A549 (cell line): ENCODE data around the gene LATS2. TPM values are rescaled to one million over a fixed set of nuclear protein-coding genes. Genes with fewer than 3 reads are reported as not detected.
A peak's percentile ranks its signal among the peaks of the same experiment; 100 is the strongest.

ENCODE experiments used
- ATAC-seq, 2 experiments: fragments of 200-7000 bp in 1 of 2; fragments of >200 bp in 1 of 2; cut with Nextera tagmentation in 1 of 2; cut with Tn5 transposase in 1 of 2; 3 replicates each; pipeline versions ENCODE4 v1.8.0 to v1.9.1; 2018 to 2020; ENCODE audit warnings: mild to moderate bottlenecking in 1 of 2, moderate library complexity in 1 of 2
- CTCF ChIA-PET: fragments of 300-600 bp; sonication (Branson Sonifier 250); formaldehyde crosslinking; extraction: SDS; loops from one replicate; lab custom pipeline; 2021; ENCODE audit warnings: antibody characterized with exemption, inconsistent platforms; lab: Yijun Ruan, JAX
- POLR2A ChIA-PET: fragments of 350-600 bp; formaldehyde crosslinking; extraction: SDS; loops from one replicate; lab custom pipeline; 2021; ENCODE audit warnings: antibody characterized with exemption, inconsistent platforms; lab: Yijun Ruan, JAX
- DNase-seq, 2 experiments: peaks; one replicate each; pipeline versions ENCODE4 v3.0.0 to v3.0.0-alpha.2; 2011 to 2016; ENCODE audit warnings: low read depth in 1 of 2, low spot score in 1 of 2
- FAIRE-seq: peaks from 2 replicates; lab custom pipeline; 2011; peaks lifted over from hg19 to GRCh38; lab: Jason Lieb, UNC
- H3K27ac ChIP-seq, 2 experiments: fragments of >200 bp; sonication (Bioruptor Twin); formaldehyde crosslinking; 3 replicates each; pipeline ENCODE4 v1.5.1; 2016 to 2017
- H3K4me1 ChIP-seq: fragments of >200 bp; sonication (Bioruptor Twin); formaldehyde crosslinking; 3 replicates; pipeline ENCODE4 v1.6.1; 2016
- H3K4me2 ChIP-seq: fragments of >200 bp; sonication (Bioruptor Twin); formaldehyde crosslinking; 3 replicates; pipeline ENCODE4 v1.6.1; 2016
- H3K4me3 ChIP-seq: fragments of >200 bp; sonication (Bioruptor Twin); formaldehyde crosslinking; 3 replicates; pipeline ENCODE4 v1.5.1; 2016
- H3K9me3 ChIP-seq: fragments of >200 bp; sonication (Bioruptor Twin); formaldehyde crosslinking; 3 replicates; pipeline ENCODE4 v1.6.1; 2016
- BHLHE40 ChIP-seq: IDR thresholded peaks from 2 replicates; pipeline ENCODE4 v1.6.1; 2012; ENCODE audit warnings: low read depth, low read length, inconsistent platforms
- CHD4 ChIP-seq: fragments of 200-600 bp; sonication (generic); IDR thresholded peaks from 2 replicates; pipeline ENCODE4 v1.6.1; 2016; ENCODE audit warnings: antibody characterized with exemption, mild to moderate bottlenecking, borderline replicate concordance
- EHF ChIP-seq: fragments of 250-450 bp; sonication (Bioruptor Pico); IDR thresholded peaks from 2 replicates; pipeline ENCODE4 v1.5.0; 2020; ENCODE audit warnings: mild to moderate bottlenecking
- EHMT2 ChIP-seq: fragments of 200-600 bp; sonication (generic); IDR thresholded peaks from 2 replicates; pipeline ENCODE4 v1.6.1; 2016; ENCODE audit warnings: antibody characterized with exemption, low read depth, mild to moderate bottlenecking, moderate library complexity
- EP300 ChIP-seq, 2 experiments: fragments of >200 bp; sonication (Bioruptor Twin); formaldehyde crosslinking; IDR thresholded peaks; 2 replicates in 1 of 2; 3 replicates in 1 of 2; pipeline ENCODE4 v1.6.1; 2016 to 2017
- GATA3 ChIP-seq: IDR thresholded peaks from 2 replicates; pipeline ENCODE4 v1.6.1; 2012; ENCODE audit warnings: borderline replicate concordance
- HEYL ChIP-seq: fragments of 250-450 bp; sonication (Bioruptor Pico); IDR thresholded peaks from 2 replicates; pipeline ENCODE4 v1.8.0; 2021; ENCODE audit warnings: mild to moderate bottlenecking, moderate library complexity
- HOXB13 ChIP-seq: fragments of 250-450 bp; sonication (Bioruptor Pico); IDR thresholded peaks from 2 replicates; pipeline ENCODE4 v1.5.0; 2020; ENCODE audit warnings: low read depth, mild to moderate bottlenecking, moderate library complexity
- HOXB5 ChIP-seq: fragments of 250-450 bp; sonication (Bioruptor Pico); IDR thresholded peaks from 2 replicates; pipeline ENCODE4 v1.5.0; 2020; ENCODE audit warnings: mild to moderate bottlenecking, moderate library complexity
- JUN ChIP-seq, 2 experiments: fragments of >200 bp; sonication (Bioruptor Twin); formaldehyde crosslinking; IDR thresholded peaks; 2 replicates in 1 of 2; 3 replicates in 1 of 2; pipeline ENCODE4 v1.6.1; 2016 to 2017
- KDM1A ChIP-seq: fragments of 200-600 bp; sonication (generic); IDR thresholded peaks from 2 replicates; pipeline ENCODE4 v1.6.1; 2016; ENCODE audit warnings: low read depth, mild to moderate bottlenecking
- MAZ ChIP-seq: fragments of 150-350 bp; IDR thresholded peaks from 2 replicates; pipeline ENCODE4 v1.6.1; 2014; ENCODE audit warnings: antibody characterized with exemption, low read depth, low read length, borderline replicate concordance
- MYC ChIP-seq: IDR thresholded peaks from 2 replicates; pipeline ENCODE4 v1.6.1; 2012; ENCODE audit warnings: mild to moderate bottlenecking, inconsistent platforms, low read length, improper control_type of control experiment, borderline replicate concordance
- RAD21 ChIP-seq, 2 experiments: fragments of >200 bp in 1 of 2; sonication (Bioruptor Twin) in 1 of 2; formaldehyde crosslinking in 1 of 2; IDR thresholded peaks in 1 of 2; conservative IDR thresholded peaks in 1 of 2; 2 replicates in 1 of 2; 3 replicates in 1 of 2; pipeline ENCODE4 v1.6.1; 2012 to 2018; ENCODE audit warnings: inconsistent platforms in 1 of 2
- RARB ChIP-seq: fragments of 250-450 bp; sonication (Bioruptor Pico); IDR thresholded peaks from 2 replicates; pipeline ENCODE4 v1.8.0; 2021; ENCODE audit warnings: mild to moderate bottlenecking, moderate library complexity
- RFX5 ChIP-seq: fragments of 450-650 bp; IDR thresholded peaks from 2 replicates; pipeline ENCODE4 v1.7.1; 2014; ENCODE audit warnings: antibody characterized with exemption, mild to moderate bottlenecking, moderate library complexity
- TFCP2L1 ChIP-seq: fragments of 250-450 bp; sonication (Bioruptor Pico); IDR thresholded peaks from 2 replicates; pipeline ENCODE4 v1.5.0; 2021; ENCODE audit warnings: mild to moderate bottlenecking
- ZC3H11A ChIP-seq: fragments of 450-650 bp; IDR thresholded peaks from 2 replicates; pipeline ENCODE4 v1.6.1; 2014; ENCODE audit warnings: antibody characterized with exemption, mild to moderate bottlenecking
- ZFP36 ChIP-seq: fragments of 450-650 bp; IDR thresholded peaks from 2 replicates; pipeline ENCODE4 v1.6.1; 2014; ENCODE audit warnings: borderline replicate concordance; ENCODE audit not compliant: partially characterized antibody
- WGBS: methylation state at CpG from one replicate; pipeline ENCODE4 v1.1.6; 2017; ENCODE audit errors: missing lambda C conversion rate; 5-methylcytosine and 5-hydroxymethylcytosine counted together
- polyA plus RNA-seq, 4 experiments: library from polyadenylated mRNA; depleted of rRNA in 3 of 4; stranded (reverse); fragments of >200 nt; fragmentation: RNase III in 1 of 4; extraction: RNeasy Plus Mini Kit Qiagen cat#74134 plus additional on column Dnase treatment in 1 of 4; gene quantifications; 2 replicates in 3 of 4; 3 replicates in 1 of 4; pipeline ENCODE4 v1.2.3, GENCODE V29; 2011 to 2017
- TF ChIP-seq, protein P1 (sequence below): fragments of >200 bp; sonication (Bioruptor Twin); formaldehyde crosslinking; IDR thresholded peaks from 3 replicates; pipeline ENCODE4 v1.6.1; 2016

LATS2 gene
- polyA plus RNA-seq, 2 of the 4 experiments (the other 2 are of a cell fraction), result 7.8 to 7.9 TPM

DNA sequence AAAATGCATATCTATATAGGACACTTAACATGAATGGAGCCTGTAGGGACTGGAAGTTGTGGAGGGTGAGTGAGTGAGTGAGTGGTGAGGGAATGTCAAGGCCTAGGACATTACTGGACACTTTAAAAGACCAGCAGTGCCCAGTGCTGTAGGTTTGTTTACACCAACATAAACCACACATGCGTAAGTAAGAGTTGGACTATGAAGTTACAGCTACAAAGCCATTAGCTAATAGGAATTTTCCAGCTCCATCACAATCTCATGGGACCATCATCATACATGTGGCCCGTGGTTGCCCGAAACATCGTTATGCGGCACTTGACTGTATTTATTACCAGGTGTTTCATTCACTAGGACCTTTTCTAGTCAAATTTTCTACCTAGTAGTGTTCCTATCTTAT is 49.2 kb downstream of the LATS2 start:
- Histone ChIP-seq H3K27ac (no peak overlapping the region), H3K9me3 (no peaks in the 10 kb centered on the region), H3K4me2 (no peak overlapping the region), H3K4me1 (peaks cover 64% of the 10 kb centered on the region), H3K4me3 (no peak overlapping the region)
- WGBS, result 74% methylated on average over 5 of the region's 5 CpGs
- POLR2A ChIA-PET, result no interaction called here
- ATAC-seq (no peak), DNase-seq (no peak), FAIRE-seq (no peak)
- no peak for TF ChIP-seq RFX5
- no peak for TF ChIP-seq HOXB13 (CRISPR knock-in tag)
- CTCF ChIA-PET, result no interaction called here

DNA sequence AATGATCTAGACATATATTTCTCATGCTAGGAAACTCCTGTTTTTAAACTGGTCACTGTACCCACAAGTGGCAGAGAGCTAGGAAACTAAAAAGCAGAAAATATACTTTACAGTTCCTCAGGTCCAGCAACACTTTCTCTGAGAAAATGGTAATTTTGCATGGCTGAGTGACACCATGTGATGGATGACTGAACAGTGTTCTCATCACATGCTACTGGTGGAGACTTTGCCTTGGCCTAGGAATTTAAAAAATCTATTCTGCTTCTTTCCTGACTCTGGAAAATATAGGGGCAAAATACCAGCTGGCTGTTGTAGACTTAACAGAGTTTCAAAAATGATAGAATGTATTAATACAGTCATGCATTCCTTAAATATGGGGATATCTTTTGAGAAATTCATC is 50.0 kb downstream of the LATS2 start:
- no peak overlapping the region for H3K27ac ChIP-seq
- POLR2A ChIA-PET, result no interaction called here
- FAIRE-seq (no peak), DNase-seq (no peak), ATAC-seq (no peak)
- H3K4me3 ChIP-seq, result no peak overlapping the region
- TF ChIP-seq EP300 (IDR thresholded peaks at IDR 0.05) (no peak), RAD21 (conservative IDR thresholded peaks at IDR 0.05 in 1 of 2, IDR thresholded peaks at IDR 0.05 in 1 of 2) (no peak), MYC (no peak), ZC3H11A (no peak), HOXB13 (CRISPR knock-in tag) (no peak), GATA3 (no peak), JUN (IDR thresholded peaks at IDR 0.05) (no peak), RARB (CRISPR knock-in tag) (no peak), EHF (CRISPR knock-in tag) (no peak), MAZ (no peak), ZFP36 (no peak), TFCP2L1 (CRISPR knock-in tag) (no peak), HOXB5 (CRISPR knock-in tag) (no peak)
- TF ChIP-seq, protein P1, sequence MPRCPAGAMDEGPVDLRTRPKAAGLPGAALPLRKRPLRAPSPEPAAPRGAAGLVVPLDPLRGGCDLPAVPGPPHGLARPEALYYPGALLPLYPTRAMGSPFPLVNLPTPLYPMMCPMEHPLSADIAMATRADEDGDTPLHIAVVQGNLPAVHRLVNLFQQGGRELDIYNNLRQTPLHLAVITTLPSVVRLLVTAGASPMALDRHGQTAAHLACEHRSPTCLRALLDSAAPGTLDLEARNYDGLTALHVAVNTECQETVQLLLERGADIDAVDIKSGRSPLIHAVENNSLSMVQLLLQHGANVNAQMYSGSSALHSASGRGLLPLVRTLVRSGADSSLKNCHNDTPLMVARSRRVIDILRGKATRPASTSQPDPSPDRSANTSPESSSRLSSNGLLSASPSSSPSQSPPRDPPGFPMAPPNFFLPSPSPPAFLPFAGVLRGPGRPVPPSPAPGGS, result no peak
- H3K4me1 ChIP-seq, result peaks cover 56% of the 10 kb centered on the region
- CTCF ChIA-PET, result interaction anchor here (1.1 to 1.4 kb wide), 3 partner anchors 9 to 19 kb away, joined by 3 to 4 read pairs (median 3); no protein-coding TSS in a partner anchor
- no peak overlapping the region; the same call in 2 of the 3 replicates for H3K4me2 ChIP-seq
- H3K9me3 ChIP-seq, result no peaks in the 10 kb centered on the region

DNA sequence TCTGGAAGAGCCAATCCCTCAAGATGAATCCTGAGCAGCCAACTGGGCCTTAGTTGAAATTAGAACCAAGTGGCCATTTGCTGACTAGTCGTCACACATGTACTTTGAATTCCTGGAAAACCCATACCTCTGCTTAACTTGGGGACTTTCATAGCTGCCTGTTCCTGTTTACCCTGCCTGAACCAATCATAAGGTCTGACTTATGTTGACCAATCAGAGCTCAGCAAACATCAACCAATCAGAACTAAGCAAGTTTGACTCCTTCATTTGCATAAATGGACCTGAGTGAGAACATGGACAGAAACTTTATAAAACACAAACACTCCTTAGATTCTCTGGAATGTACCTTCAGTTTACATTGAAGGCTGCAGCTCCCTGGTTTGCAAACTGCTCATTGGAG is 50.8 kb downstream of the LATS2 start:
- H3K4me2 ChIP-seq, result no peak overlapping the region; the same call in 2 of the 3 replicates
- no peak overlapping the region for H3K27ac ChIP-seq
- no peaks in the 10 kb centered on the region for H3K9me3 ChIP-seq
- H3K4me1 ChIP-seq, result peaks cover 48% of the 10 kb centered on the region
- no peak overlapping the region for H3K4me3 ChIP-seq
- POLR2A ChIA-PET, result no interaction called here
- peak in 1 of 2 experiments; percentile 49 for DNase-seq
- WGBS, result 87% methylated on average over 1 of the region's 1 CpG
- no peak for TF ChIP-seq CHD4
- no peak for TF ChIP-seq EHMT2
- TF ChIP-seq GATA3, result no peak
- no peak for TF ChIP-seq KDM1A
- TF ChIP-seq BHLHE40, result no peak
- TF ChIP-seq HEYL (CRISPR knock-in tag), result no peak
- no peak for TF ChIP-seq MAZ
- TF ChIP-seq, all 56 proteins: peak for 0
- ATAC-seq (peak in 1 of 2 experiments; percentile 41; a peak in 3 of 6 replicates), FAIRE-seq (no peak)
- CTCF ChIA-PET, result interaction anchor here (1.1 to 1.4 kb wide), 4 partner anchors 9 to 466 kb away, joined by 3 to 4 read pairs (median 3); no protein-coding TSS in a partner anchor

DNA sequence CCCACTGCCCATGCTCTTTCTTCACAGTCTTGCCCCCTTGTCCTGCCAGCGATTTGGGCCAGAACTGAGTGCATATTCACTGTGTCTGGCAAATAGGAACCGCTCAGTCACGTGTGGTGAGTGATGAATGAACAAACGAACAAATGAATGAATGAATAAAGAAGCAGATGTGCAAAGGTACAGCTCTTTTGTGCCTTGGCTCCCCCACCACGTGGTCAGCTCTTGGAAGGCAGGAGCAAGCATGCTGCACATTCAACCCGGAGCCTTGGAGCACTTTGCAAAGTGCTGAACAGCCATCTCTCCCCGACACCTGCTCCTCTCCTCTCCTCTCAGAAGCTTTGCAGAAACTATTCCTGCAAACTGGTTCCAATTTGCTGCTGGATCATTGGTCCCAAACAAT is 52.4 kb downstream of the LATS2 start:
- TF ChIP-seq EHF (CRISPR knock-in tag), result no peak
- H3K4me2 ChIP-seq, result no peak overlapping the region
- ATAC-seq, result no peak
- H3K27ac ChIP-seq, result no peak overlapping the region
- ChIA-PET POLR2A (no interaction called here), CTCF (interaction anchor here (1.1 kb wide), 2 partner anchors 13 to 14 kb away, joined by 3 read pairs; no protein-coding TSS in a partner anchor)
- peaks cover 33% of the 10 kb centered on the region; the same call in 2 of the 3 replicates for H3K4me1 ChIP-seq
- no peaks in the 10 kb centered on the region for H3K9me3 ChIP-seq
- no peak overlapping the region for H3K4me3 ChIP-seq
- FAIRE-seq, result no peak
- no peak for DNase-seq
- WGBS, result 72% methylated on average over 7 of the region's 7 CpGs
